Progenitor cell of endocrine pancreas (in vitro differentiated cells): ENCODE results near the gene PARP1. TPM values are rescaled to one million over a fixed set of nuclear protein-coding genes. Genes with fewer than 3 reads are reported as not detected.
A peak's percentile ranks its signal among the peaks of the same experiment; 100 is the strongest.

Experiments
- DNase-seq: peaks from one replicate; pipeline ENCODE4 v3.0.0; 2021; ENCODE audit warnings: low spot score; ENCODE audit not compliant: unreplicated experiment
- H3K27ac Mint-ChIP-seq: 2 replicates; pipeline ENCODE4 v1.8.0; 2021; ENCODE audit warnings: mild to moderate bottlenecking, moderate library complexity, mixed read lengths
- H3K27me3 Mint-ChIP-seq: 2 replicates; pipeline ENCODE4 v1.8.0; 2021; ENCODE audit warnings: mixed read lengths
- H3K36me3 Mint-ChIP-seq: 2 replicates; pipeline ENCODE4 v1.8.0; 2022; ENCODE audit warnings: mixed read lengths; ENCODE audit not compliant: insufficient read depth
- H3K4me1 Mint-ChIP-seq: 2 replicates; pipeline ENCODE4 v1.8.0; 2021; ENCODE audit warnings: low read depth, mixed read lengths
- H3K4me3 Mint-ChIP-seq: 2 replicates; pipeline ENCODE4 v1.8.0; 2021; ENCODE audit warnings: low read depth, mild to moderate bottlenecking, moderate library complexity, mixed read lengths
- H3K9me3 Mint-ChIP-seq: 2 replicates; pipeline ENCODE4 v1.8.0; 2021; ENCODE audit warnings: low read depth, mixed read lengths
- CTCF ChIP-seq: fragments of 200-600 bp; sonication (generic); IDR thresholded peaks from one replicate; pipeline ENCODE4 v1.5.0; 2021; ENCODE audit warnings: antibody characterized with exemption, mild to moderate bottlenecking; ENCODE audit not compliant: unreplicated experiment
- total RNA-seq: library from RNA; stranded (reverse); gene quantifications from 2 replicates; pipeline ENCODE4 v1.2.1, GENCODE V29; 2021

Gene PARP1
- total RNA-seq, 1 donor from 2014 or later, result 159 TPM

GRCh38 chr1:226450688-226451087 is 42.8 kb upstream of the PARP1 start:
- H3K27ac Mint-ChIP-seq, result no peak overlapping the region
- H3K36me3 Mint-ChIP-seq, result no peaks in the 10 kb centered on the region
- TF ChIP-seq CTCF, result no peak
- H3K4me1 Mint-ChIP-seq, result no peaks in the 10 kb centered on the region
- peaks cover 8% of the 10 kb centered on the region for H3K27me3 Mint-ChIP-seq
- H3K9me3 Mint-ChIP-seq, result no peaks in the 10 kb centered on the region
- H3K4me3 Mint-ChIP-seq, result no peak overlapping the region
- DNase-seq, result no peak

- DNase-seq, result no peak
- H3K36me3 Mint-ChIP-seq, result no peaks in the 10 kb centered on the region
- H3K4me1 Mint-ChIP-seq, result no peaks in the 10 kb centered on the region
- no peaks in the 10 kb centered on the region for H3K9me3 Mint-ChIP-seq
- no peak for TF ChIP-seq CTCF
- H3K4me3 Mint-ChIP-seq, result no peak overlapping the region
- no peak overlapping the region for H3K27ac Mint-ChIP-seq
- H3K27me3 Mint-ChIP-seq, result peaks cover 11% of the 10 kb centered on the region
These were observed 41.9 kb upstream of the PARP1 start for GRCh38 chr1:226449823-226450222.

- no peak for DNase-seq
- Mint-ChIP-seq H3K4me3 (no peak overlapping the region), H3K4me1 (no peaks in the 10 kb centered on the region), H3K9me3 (no peaks in the 10 kb centered on the region), H3K27me3 (peaks cover 20% of the 10 kb centered on the region), H3K36me3 (no peaks in the 10 kb centered on the region), H3K27ac (no peak overlapping the region)
- no peak for TF ChIP-seq CTCF
These were observed 40.2 kb upstream of the PARP1 start for GRCh38 chr1:226447932-226448665.

- no peaks in the 10 kb centered on the region for H3K4me1 Mint-ChIP-seq
- peaks cover 20% of the 10 kb centered on the region for H3K27me3 Mint-ChIP-seq
- no peak overlapping the region for H3K4me3 Mint-ChIP-seq
- no peaks in the 10 kb centered on the region for H3K9me3 Mint-ChIP-seq
- no peak overlapping the region for H3K27ac Mint-ChIP-seq
- no peak for DNase-seq
- no peaks in the 10 kb centered on the region for H3K36me3 Mint-ChIP-seq
- no peak for TF ChIP-seq CTCF
These were observed 38.2 kb upstream of the PARP1 start for GRCh38 chr1:226446094-226446493.

GRCh38 chr1:226444901-226445300 is 37.0 kb upstream of the PARP1 start:
- DNase-seq, result no peak
- H3K27ac Mint-ChIP-seq, result no peak overlapping the region
- H3K4me1 Mint-ChIP-seq, result no peaks in the 10 kb centered on the region
- peaks cover 16% of the 10 kb centered on the region for H3K27me3 Mint-ChIP-seq
- H3K36me3 Mint-ChIP-seq, result no peaks in the 10 kb centered on the region
- TF ChIP-seq CTCF, result peak; percentile 7
- H3K4me3 Mint-ChIP-seq, result no peak overlapping the region
- no peaks in the 10 kb centered on the region for H3K9me3 Mint-ChIP-seq
